AG04450 (cell line): Measurements from ENCODE around the gene DOK4. TPM values are rescaled to one million over a fixed set of nuclear protein-coding genes. Genes with fewer than 3 reads are reported as not detected.

Source experiments
- CTCF ChIA-PET: fragments of 300-600, 350-600 bp; formaldehyde crosslinking; extraction: SDS; loops from one replicate; lab custom pipeline; 2022; ENCODE audit warnings: antibody characterized with exemption, inconsistent platforms; lab: Charles Lee
- POLR2A ChIA-PET: fragments of 350-600 bp; formaldehyde crosslinking; extraction: SDS; loops from one replicate; lab custom pipeline; 2021; ENCODE audit warnings: antibody characterized with exemption, inconsistent platforms; lab: Yijun Ruan, JAX
- DNase-seq: peaks from one replicate; pipeline ENCODE4 v3.0.0-alpha.2; 2011; ENCODE audit warnings: low read depth, low spot score
- H3K27ac ChIP-seq: one replicate; pipeline ENCODE4 v1.5.1; 2012; ENCODE audit warnings: low read depth, low read length, control low read depth
- H3K27me3 ChIP-seq: one replicate; pipeline ENCODE4 v1.6.0; 2012; ENCODE audit warnings: low read length; ENCODE audit not compliant: control insufficient read depth, insufficient read depth
- H3K4me3 ChIP-seq: 2 replicates; pipeline ENCODE4 v1.5.1; 2011; ENCODE audit warnings: mild to moderate bottlenecking, low read depth, low read length, control low read depth
- H3K9me3 ChIP-seq: 2 replicates; pipeline ENCODE4 v1.5.1; 2012; ENCODE audit warnings: low read length; ENCODE audit not compliant: control insufficient read depth, insufficient read depth
- polyA plus RNA-seq: library from polyadenylated mRNA; depleted of rRNA; stranded (reverse); fragments of >200 nt; gene quantifications from 2 replicates; pipeline ENCODE4 v1.2.3, GENCODE V29; 2011
- TF ChIP-seq, protein P1 (sequence below): IDR thresholded peaks from 2 replicates; pipeline ENCODE4 v1.5.1; 2011; ENCODE audit warnings: low read depth, low read length, control low read depth, inconsistent platforms

The DOK4 gene
- polyA plus RNA-seq, 1 experiment = 12.5 TPM

GRCh38 chr16:57533431-57534336, 47.4 kb upstream of the DOK4 start:
- H3K27ac ChIP-seq = no peak overlapping the region
- POLR2A ChIA-PET = no interaction called here
- peaks cover 2% of the 10 kb centered on the region for H3K27me3 ChIP-seq
- TF ChIP-seq, protein P1, sequence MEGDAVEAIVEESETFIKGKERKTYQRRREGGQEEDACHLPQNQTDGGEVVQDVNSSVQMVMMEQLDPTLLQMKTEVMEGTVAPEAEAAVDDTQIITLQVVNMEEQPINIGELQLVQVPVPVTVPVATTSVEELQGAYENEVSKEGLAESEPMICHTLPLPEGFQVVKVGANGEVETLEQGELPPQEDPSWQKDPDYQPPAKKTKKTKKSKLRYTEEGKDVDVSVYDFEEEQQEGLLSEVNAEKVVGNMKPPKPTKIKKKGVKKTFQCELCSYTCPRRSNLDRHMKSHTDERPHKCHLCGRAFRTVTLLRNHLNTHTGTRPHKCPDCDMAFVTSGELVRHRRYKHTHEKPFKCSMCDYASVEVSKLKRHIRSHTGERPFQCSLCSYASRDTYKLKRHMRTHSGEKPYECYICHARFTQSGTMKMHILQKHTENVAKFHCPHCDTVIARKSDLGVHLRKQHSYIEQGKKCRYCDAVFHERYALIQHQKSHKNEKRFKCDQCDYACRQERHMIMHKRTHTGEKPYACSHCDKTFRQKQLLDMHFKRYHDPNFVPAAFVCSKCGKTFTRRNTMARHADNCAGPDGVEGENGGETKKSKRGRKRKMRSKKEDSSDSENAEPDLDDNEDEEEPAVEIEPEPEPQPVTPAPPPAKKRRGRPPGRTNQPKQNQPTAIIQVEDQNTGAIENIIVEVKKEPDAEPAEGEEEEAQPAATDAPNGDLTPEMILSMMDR = no peak
- DNase-seq = no peak
- H3K4me3 ChIP-seq = no peak overlapping the region
- H3K9me3 ChIP-seq = no peaks in the 10 kb centered on the region; the same call in 1 of the 2 replicates
- CTCF ChIA-PET = no interaction called here

DNA sequence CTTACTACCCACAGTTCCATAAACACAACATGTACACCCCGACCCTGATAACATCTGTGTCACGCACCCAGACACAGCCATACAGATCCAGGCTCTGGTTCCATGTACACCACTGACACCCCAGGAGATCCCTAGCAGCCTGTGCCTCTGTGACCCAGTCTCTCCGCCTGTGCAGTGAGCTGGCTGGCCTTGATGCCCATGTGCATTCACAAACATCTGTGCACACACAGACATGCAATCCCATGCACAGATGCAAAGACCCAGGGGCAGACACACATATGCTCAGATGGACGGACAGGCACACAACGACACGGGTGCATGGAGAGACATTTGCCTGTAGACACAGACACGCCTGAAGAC, 46.0 kb upstream of the DOK4 start:
- ChIA-PET POLR2A (no interaction called here), CTCF (no interaction called here)
- no peak for DNase-seq
- H3K4me3 ChIP-seq = no peak overlapping the region
- H3K9me3 ChIP-seq = no peaks in the 10 kb centered on the region; the same call in 1 of the 2 replicates
- TF ChIP-seq, protein P1 = no peak
- no peaks in the 10 kb centered on the region for H3K27me3 ChIP-seq
- H3K27ac ChIP-seq = no peak overlapping the region

DNA sequence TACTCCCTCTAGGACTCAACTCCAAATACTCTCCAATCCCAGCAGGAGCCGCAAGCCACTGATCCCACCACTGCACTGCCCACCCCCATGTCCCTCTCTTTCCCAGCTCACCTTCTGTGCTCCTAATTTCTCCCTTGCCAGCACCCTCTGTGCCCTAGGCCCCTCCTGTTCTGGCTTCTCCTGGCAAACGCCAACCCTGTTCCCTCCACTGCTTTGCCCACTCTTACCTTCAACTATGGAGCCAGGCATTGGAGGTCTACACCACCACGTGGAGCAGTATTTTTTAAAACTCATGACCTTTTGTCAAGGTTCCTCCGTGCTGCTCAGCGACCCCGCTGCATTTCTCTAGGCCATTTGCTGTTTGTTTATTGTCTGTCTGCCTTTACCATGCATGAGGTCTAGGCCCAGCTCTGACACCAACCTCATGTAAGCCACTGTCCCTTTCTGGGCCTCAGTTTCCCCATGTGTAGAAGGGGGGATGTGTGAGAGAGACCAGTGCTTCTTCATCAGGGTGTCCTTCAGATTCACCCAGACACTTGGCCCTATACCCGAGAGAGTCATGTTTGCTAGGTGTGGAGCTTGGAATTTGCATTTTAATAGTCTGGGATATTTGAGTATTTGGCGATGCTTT, 45.5 kb upstream of the DOK4 start:
- TF ChIP-seq, protein P1 = no peak
- CTCF ChIA-PET = interaction anchor here (0.9 kb wide), 1 partner anchor 12 kb away, joined by 6 read pairs; no protein-coding TSS in a partner anchor

GRCh38 chr16:57531253-57531575, 44.9 kb upstream of the DOK4 start:
- TF ChIP-seq, protein P1 = no peak
- DNase-seq = no peak
- Histone ChIP-seq H3K27ac (no peak overlapping the region), H3K9me3 (no peaks in the 10 kb centered on the region), H3K27me3 (no peaks in the 10 kb centered on the region), H3K4me3 (no peak overlapping the region)
- ChIA-PET POLR2A (no interaction called here), CTCF (interaction anchor here (0.9 kb wide), 1 partner anchor 11 kb away, joined by 6 read pairs; no protein-coding TSS in a partner anchor)

More for the DNA sequence above, 45.5 kb upstream of the DOK4 start:
- Histone ChIP-seq H3K4me3 (no peak overlapping the region), H3K27me3 (no peaks in the 10 kb centered on the region), H3K27ac (peak overlapping the region; percentile 11), H3K9me3 (no peaks in the 10 kb centered on the region; the same call in 1 of the 2 replicates)
- no peak for DNase-seq
- POLR2A ChIA-PET = no interaction called here
